ENCODE measurements around the gene SOST. TPM values are rescaled to one million over a fixed set of nuclear protein-coding genes. Genes with fewer than 3 reads are reported as not detected.
A peak's percentile ranks its signal among the peaks of the same experiment; 100 is the strongest.
"Not testable (repeated sequence)": the region's sequence is repeated elsewhere in the genome, so short reads cannot be mapped to it uniquely, and the experiment has no call there.

The SOST gene
- total RNA-seq, 4 donors from 2014 or later, result 0.49 TPM; not detected in 3

DNA sequence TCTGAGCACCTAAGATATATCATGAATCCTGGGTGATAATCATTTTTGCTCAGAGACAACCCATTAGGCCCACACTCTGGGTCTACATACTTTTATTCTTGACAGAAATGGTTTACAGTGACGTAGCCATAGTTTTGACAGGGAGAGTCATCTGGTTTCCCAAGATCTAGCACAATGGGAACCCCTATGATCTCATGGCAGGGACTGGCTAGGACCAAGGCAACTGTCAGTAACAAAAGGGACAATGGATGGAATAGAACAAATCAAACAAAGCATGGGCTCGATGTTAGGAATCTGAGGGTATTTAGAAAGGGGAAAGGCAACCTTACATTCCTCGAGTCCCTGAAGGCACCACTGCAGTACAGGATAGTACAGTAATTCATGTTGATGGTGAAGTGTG lies 42.1 kb upstream of the SOST start:
- Histone ChIP-seq H3K4me3 (no peak overlapping the region), H3K27ac (no peak overlapping the region), H3K27me3 (peaks cover 0 to 7% (median 0%) of the 10 kb centered on the region in 4 donors), H3K4me1 (peaks cover 0 to 5% (median 0%) of the 10 kb centered on the region in 3 donors), H3K36me3 (peaks cover 0 to 8% (median 0%) of the 10 kb centered on the region in 3 donors), H3K9me3 (no peaks in the 10 kb centered on the region)
- 84 to 85% methylated on average over 3 of the region's 3 CpGs for WGBS, 2 donors
- TF ChIP-seq, protein P1, sequence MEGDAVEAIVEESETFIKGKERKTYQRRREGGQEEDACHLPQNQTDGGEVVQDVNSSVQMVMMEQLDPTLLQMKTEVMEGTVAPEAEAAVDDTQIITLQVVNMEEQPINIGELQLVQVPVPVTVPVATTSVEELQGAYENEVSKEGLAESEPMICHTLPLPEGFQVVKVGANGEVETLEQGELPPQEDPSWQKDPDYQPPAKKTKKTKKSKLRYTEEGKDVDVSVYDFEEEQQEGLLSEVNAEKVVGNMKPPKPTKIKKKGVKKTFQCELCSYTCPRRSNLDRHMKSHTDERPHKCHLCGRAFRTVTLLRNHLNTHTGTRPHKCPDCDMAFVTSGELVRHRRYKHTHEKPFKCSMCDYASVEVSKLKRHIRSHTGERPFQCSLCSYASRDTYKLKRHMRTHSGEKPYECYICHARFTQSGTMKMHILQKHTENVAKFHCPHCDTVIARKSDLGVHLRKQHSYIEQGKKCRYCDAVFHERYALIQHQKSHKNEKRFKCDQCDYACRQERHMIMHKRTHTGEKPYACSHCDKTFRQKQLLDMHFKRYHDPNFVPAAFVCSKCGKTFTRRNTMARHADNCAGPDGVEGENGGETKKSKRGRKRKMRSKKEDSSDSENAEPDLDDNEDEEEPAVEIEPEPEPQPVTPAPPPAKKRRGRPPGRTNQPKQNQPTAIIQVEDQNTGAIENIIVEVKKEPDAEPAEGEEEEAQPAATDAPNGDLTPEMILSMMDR (IDR thresholded peaks at IDR 0.05), result no peak
- no peak for TF ChIP-seq POLR2A (IDR thresholded peaks at IDR 0.05)
- intact Hi-C loops (cut with DNase I), result no loop called here
- DNase-seq, result no peak

DNA sequence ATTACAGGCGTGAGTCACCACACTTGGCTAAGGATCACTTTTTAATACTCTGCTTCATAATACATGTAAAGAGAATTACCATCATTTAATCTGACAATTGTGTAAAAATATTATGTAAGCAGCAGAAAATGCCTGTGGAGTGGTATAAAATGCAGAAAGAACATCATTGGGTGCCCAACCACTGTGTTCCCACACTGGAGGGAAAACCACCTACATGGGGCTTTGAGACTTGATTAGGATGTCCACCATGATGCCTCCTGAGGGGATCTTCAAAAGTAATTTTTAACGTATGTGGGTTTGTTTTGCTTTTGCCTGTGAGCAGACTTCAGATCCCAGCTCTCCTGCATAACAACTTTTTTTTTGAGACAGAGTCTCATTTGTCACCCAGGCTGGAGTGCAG lies 40.5 kb upstream of the SOST start:
- Histone ChIP-seq H3K4me1 (peaks cover 0 to 5% (median 0%) of the 10 kb centered on the region in 3 donors), H3K36me3 (peaks cover 0 to 8% (median 0%) of the 10 kb centered on the region in 3 donors), H3K9me3 (no peaks in the 10 kb centered on the region), H3K4me3 (no peak overlapping the region), H3K27ac (no peak overlapping the region), H3K27me3 (peaks cover 0 to 7% (median 0%) of the 10 kb centered on the region in 4 donors)
- TF ChIP-seq, protein P1 (IDR thresholded peaks at IDR 0.05), result no peak
- TF ChIP-seq POLR2A (IDR thresholded peaks at IDR 0.05), result no peak
- intact Hi-C loops (cut with DNase I), result no loop called here
- no peak for DNase-seq
- WGBS, 2 donors, result 64 to 73% methylated on average over 2 of the region's 2 CpGs

GRCh38 chr17:43798024-43798423 lies 39.4 kb upstream of the SOST start:
- H3K27me3 ChIP-seq; H3K9me3 ChIP-seq; intact Hi-C loops (cut with DNase I); H3K4me1 ChIP-seq; DNase-seq; H3K36me3 ChIP-seq; H3K27ac ChIP-seq; H3K4me3 ChIP-seq: not testable (repeated sequence)
- 61 to 94% methylated on average over 3 to 4 of the region's 9 CpGs for WGBS, 2 donors

- H3K4me1 ChIP-seq, result peaks cover 0 to 21% (median 12%) of the 10 kb centered on the region in 3 donors
- H3K27me3 ChIP-seq; intact Hi-C loops (cut with DNase I); DNase-seq; H3K27ac ChIP-seq; H3K9me3 ChIP-seq; H3K4me3 ChIP-seq; H3K36me3 ChIP-seq: not testable (repeated sequence)
- WGBS, 2 donors, result 78 to 79% methylated on average over 4 of the region's 4 CpGs
Measured at GRCh38 chr17:43792668-43793067, 34.1 kb upstream of the SOST start.

- no peak overlapping the region for H3K4me3 ChIP-seq
- H3K36me3 ChIP-seq, result no peaks in the 10 kb centered on the region
- no peak overlapping the region for H3K27ac ChIP-seq
- no peaks in the 10 kb centered on the region for H3K9me3 ChIP-seq
- DNase-seq, result no peak
- TF ChIP-seq, protein P1 (IDR thresholded peaks at IDR 0.05), result no peak
- no peak for TF ChIP-seq POLR2A (IDR thresholded peaks at IDR 0.05)
- H3K27me3 ChIP-seq, result no peaks in the 10 kb centered on the region
- H3K4me1 ChIP-seq, result peaks cover 0 to 21% (median 12%) of the 10 kb centered on the region in 3 donors
- WGBS, 2 donors, result 8 to 19% methylated on average over 3 of the region's 3 CpGs
- intact Hi-C loops (cut with DNase I), result no loop called here
Measured at GRCh38 chr17:43791589-43791988, 33.0 kb upstream of the SOST start.

GRCh38 chr17:43790311-43790940 lies 31.8 kb upstream of the SOST start:
- H3K4me3 ChIP-seq, result peak overlapping the region in 2 of 4 donors; percentile 11 to 33
- intact Hi-C loops (cut with DNase I), result no loop called here
- H3K4me1 ChIP-seq, result peaks cover 0 to 21% (median 12%) of the 10 kb centered on the region in 3 donors
- no peaks in the 10 kb centered on the region for H3K27me3 ChIP-seq
- no peaks in the 10 kb centered on the region for H3K36me3 ChIP-seq
- 35 to 88% methylated on average over 4 to 7 of the region's 14 CpGs for WGBS, 2 donors
- no peak overlapping the region for H3K27ac ChIP-seq
- H3K9me3 ChIP-seq, result no peaks in the 10 kb centered on the region
- DNase-seq, result no peak
- TF ChIP-seq POLR2A (IDR thresholded peaks at IDR 0.05), result no peak
- TF ChIP-seq, protein P1 (IDR thresholded peaks at IDR 0.05), result peak in 5 of 6 experiments; percentile 40 to 86 (median 79)

Measured in esophagus squamous epithelium (tissue), 5 donors.